Gastrocnemius medialis (tissue), 4 donors: ENCODE results near the gene ELMO1.

Experiments
- POLR2A ChIP-seq, 2 donors: fragments of 450-650 bp; IDR thresholded peaks; one replicate each; pipeline ENCODE4 v1.6.1; 2017; ENCODE audit warnings: antibody characterized with exemption in 2 of 2, mild to moderate bottlenecking in 2 of 2, moderate library complexity in 2 of 2
- TF ChIP-seq, protein P1 (sequence below), 5 experiments: fragments of 450-650 bp in 3 of 5; fragments of 200-600 bp in 2 of 5; sonication (generic) in 2 of 5; IDR thresholded peaks in 4 of 5; conservative IDR thresholded peaks in 1 of 5; 1 replicate in 4 of 5; 2 replicates in 1 of 5; pipeline ENCODE4 v1.5.1; 2016 to 2019; ENCODE audit warnings: antibody characterized with exemption in 5 of 5, mild to moderate bottlenecking in 3 of 5, moderate library complexity in 3 of 5

DNA sequence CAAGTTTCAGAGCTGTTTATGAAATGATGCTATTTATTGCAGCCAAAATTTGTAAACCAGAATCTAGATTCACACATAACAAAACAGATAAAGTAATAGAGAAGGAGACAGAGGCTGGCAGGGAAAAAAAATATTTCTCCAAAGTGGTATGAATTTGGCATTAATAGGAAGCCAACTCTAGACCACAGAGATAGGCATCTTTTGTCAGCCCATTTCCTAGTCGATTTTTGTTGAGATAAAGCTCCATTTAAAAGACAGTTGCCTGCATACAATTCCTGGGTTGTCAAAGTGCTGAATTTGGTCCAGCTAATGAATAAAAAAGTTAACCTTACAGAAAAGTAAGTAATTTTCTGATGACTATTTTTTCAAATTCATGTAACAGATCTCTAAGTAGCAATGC lies 219.3 kb downstream of the ELMO1 start:
- TF ChIP-seq, protein P1, sequence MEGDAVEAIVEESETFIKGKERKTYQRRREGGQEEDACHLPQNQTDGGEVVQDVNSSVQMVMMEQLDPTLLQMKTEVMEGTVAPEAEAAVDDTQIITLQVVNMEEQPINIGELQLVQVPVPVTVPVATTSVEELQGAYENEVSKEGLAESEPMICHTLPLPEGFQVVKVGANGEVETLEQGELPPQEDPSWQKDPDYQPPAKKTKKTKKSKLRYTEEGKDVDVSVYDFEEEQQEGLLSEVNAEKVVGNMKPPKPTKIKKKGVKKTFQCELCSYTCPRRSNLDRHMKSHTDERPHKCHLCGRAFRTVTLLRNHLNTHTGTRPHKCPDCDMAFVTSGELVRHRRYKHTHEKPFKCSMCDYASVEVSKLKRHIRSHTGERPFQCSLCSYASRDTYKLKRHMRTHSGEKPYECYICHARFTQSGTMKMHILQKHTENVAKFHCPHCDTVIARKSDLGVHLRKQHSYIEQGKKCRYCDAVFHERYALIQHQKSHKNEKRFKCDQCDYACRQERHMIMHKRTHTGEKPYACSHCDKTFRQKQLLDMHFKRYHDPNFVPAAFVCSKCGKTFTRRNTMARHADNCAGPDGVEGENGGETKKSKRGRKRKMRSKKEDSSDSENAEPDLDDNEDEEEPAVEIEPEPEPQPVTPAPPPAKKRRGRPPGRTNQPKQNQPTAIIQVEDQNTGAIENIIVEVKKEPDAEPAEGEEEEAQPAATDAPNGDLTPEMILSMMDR (IDR thresholded peaks at IDR 0.05 in 4 of 5, conservative IDR thresholded peaks at IDR 0.05 in 1 of 5), result no peak
- TF ChIP-seq POLR2A (IDR thresholded peaks at IDR 0.05), result no peak
